ENCODE data around the gene ATP5ME. TPM values are rescaled to one million over a fixed set of nuclear protein-coding genes. Genes with fewer than 3 reads are reported as not detected.

The ATP5ME gene
- total RNA-seq, 1 donor from 2014 or later, result 235 TPM

GRCh38 chr4:625631-626161 is 48.4 kb downstream of the ATP5ME start:
- Mint-ChIP-seq H3K27me3 (ENCODE audit: low read depth) (no peaks in the 10 kb centered on the region), H3K9me3 (no peaks in the 10 kb centered on the region), H3K36me3 (ENCODE audit: low read depth) (no peaks in the 10 kb centered on the region), H3K4me1 (ENCODE audit: low read depth) (no peaks in the 10 kb centered on the region), H3K27ac (no peak overlapping the region), H3K4me3 (ENCODE audit: low read depth) (no peak overlapping the region)
- no peak for DNase-seq (ENCODE audit: low spot score)
- intact Hi-C loops (cut with micrococcal nuclease), result no loop called here

- no peaks in the 10 kb centered on the region for H3K36me3 Mint-ChIP-seq (ENCODE audit: low read depth)
Observed at GRCh38 chr4:624705-625590, 49.1 kb downstream of the ATP5ME start, which contains the start of gene PDE6B. TSS of gene PDE6B (plus strand) at chr4:625573. CDS start at chr4:625627, 54 bp downstream.

GRCh38 chr4:623914-624566 is 50.0 kb downstream of the ATP5ME start:
- Mint-ChIP-seq H3K36me3 (ENCODE audit: low read depth) (no peaks in the 10 kb centered on the region), H3K4me1 (ENCODE audit: low read depth) (no peaks in the 10 kb centered on the region), H3K9me3 (no peaks in the 10 kb centered on the region), H3K4me3 (ENCODE audit: low read depth) (no peak overlapping the region), H3K27me3 (ENCODE audit: low read depth) (no peaks in the 10 kb centered on the region), H3K27ac (no peak overlapping the region)
- DNase-seq (ENCODE audit: low spot score), result no peak
- intact Hi-C loops (cut with micrococcal nuclease), result no loop called here

More at GRCh38 chr4:624705-625590, 49.1 kb downstream of the ATP5ME start, which contains the start of gene PDE6B:
- H3K4me3 Mint-ChIP-seq (ENCODE audit: low read depth), result no peak within 1 kb of the TSS
- intact Hi-C loops (cut with micrococcal nuclease), result no loop called here
- H3K27me3 Mint-ChIP-seq (ENCODE audit: low read depth), result no peaks in the 10 kb centered on the region
- DNase-seq (ENCODE audit: low spot score), result no peak
- no peaks in the 10 kb centered on the region for H3K9me3 Mint-ChIP-seq
- no peaks in the 10 kb centered on the region for H3K4me1 Mint-ChIP-seq (ENCODE audit: low read depth)
- H3K27ac Mint-ChIP-seq, result no peak within 1 kb of the TSS

- Mint-ChIP-seq H3K4me1 (ENCODE audit: low read depth) (no peaks in the 10 kb centered on the region), H3K9me3 (no peaks in the 10 kb centered on the region), H3K4me3 (ENCODE audit: low read depth) (no peak overlapping the region), H3K36me3 (ENCODE audit: low read depth) (no peaks in the 10 kb centered on the region), H3K27ac (no peak overlapping the region), H3K27me3 (ENCODE audit: low read depth) (no peaks in the 10 kb centered on the region)
- DNase-seq (ENCODE audit: low spot score), result no peak
- intact Hi-C loops (cut with micrococcal nuclease), result no loop called here
Observed at GRCh38 chr4:622996-623913, 50.8 kb downstream of the ATP5ME start.

Other genes with a start within 250 kb of the ATP5ME start
- gene ZNF721, start 175.1 kb downstream of the ATP5ME start, total RNA-seq, result 27.9 and 31.8 TPM in 2 replicates
- 46.0 and 47.8 TPM in 2 replicates for gene PIGG, start 175.1 kb downstream of the ATP5ME start, total RNA-seq
- gene TMEM271, start 98.0 kb downstream of the ATP5ME start, total RNA-seq, result not detected in 2 replicates
- 10.7 and 13.3 TPM in 2 replicates for gene PDE6B, start 48.7 kb downstream of the ATP5ME start, total RNA-seq
- 27.7 and 29.8 TPM in 2 replicates for gene MYL5, start 266 bp upstream of the ATP5ME start, total RNA-seq
- gene SLC49A3, start 14.9 kb upstream of the ATP5ME start, total RNA-seq, result 0.50 and 0.74 TPM in 2 replicates
- gene PCGF3, start 31.6 kb upstream of the ATP5ME start, total RNA-seq, result 35.0 and 39.2 TPM in 2 replicates
- gene CPLX1, start 151.9 kb upstream of the ATP5ME start, total RNA-seq, result 0.64 and 0.74 TPM in 2 replicates

All from activated T-helper 2 cell treated with anti-CD3 and anti-CD28 coated beads, Interferon-gamma antibody, Interleukin-2, Interleukin-4, amounts not matched to agents 10 μg/mL and 5 μg/mL and 100 μg/mL, durations not matched to agents 14 hours and 24 hours and 36 hours (primary cell).